Heart left ventricle (tissue), 13 donors: ENCODE measurements around the gene FAXC.

Source experiments
- CTCF ChIP-seq, 12 donors: fragments of 200-600 bp; sonication (generic) in 4 of 12; IDR thresholded peaks; one replicate each; pipeline versions ENCODE4 v1.5.0 to v1.8.0; 2018 to 2022; ENCODE audit warnings: antibody characterized with exemption in 12 of 12, mild to moderate bottlenecking in 5 of 12
- POLR2A ChIP-seq, 2 donors: fragments of 450-650 bp; IDR thresholded peaks; one replicate each; pipeline ENCODE4 v1.6.1; 2017; ENCODE audit warnings: antibody characterized with exemption in 2 of 2, mild to moderate bottlenecking in 2 of 2, moderate library complexity in 2 of 2
- donor health status: ischemic (EF 13 %, LVEDD 7.1; RV severe dilation, severe dysfunction).
- donor health status: DM: no; HTN: yes; CAD: no.
- donor health status: DM: no; HTN: no; CAD: no.
- donor health status: ischemic (EF 25% LVEDD 6.9; RV normal size, moderate dysfunction).
- donor health status: ischemic (EF 25% LVEDD 5.7; RV mildly dilated, moderate dysfunction).
- donor health status: ischemic (EF 35%, LVEDD 5.7; RV mildly dilated, moderate dysfunction).
- donor health status: nonischemic (EF 11% LVEDD 7.7; RV severe dilation, severe dysfunction).
- donor health status: DM: yes; HTN: yes; CAD: no.
- donor health status: PGD.
- donor health status: ischemic (EF 29% LVEDD 5.4; RV normal size, mild dysfunction).
- donor health status: nonischemic (EF 23%, LVEDD 6.1; RV moderate dilation, normal function).

DNA sequence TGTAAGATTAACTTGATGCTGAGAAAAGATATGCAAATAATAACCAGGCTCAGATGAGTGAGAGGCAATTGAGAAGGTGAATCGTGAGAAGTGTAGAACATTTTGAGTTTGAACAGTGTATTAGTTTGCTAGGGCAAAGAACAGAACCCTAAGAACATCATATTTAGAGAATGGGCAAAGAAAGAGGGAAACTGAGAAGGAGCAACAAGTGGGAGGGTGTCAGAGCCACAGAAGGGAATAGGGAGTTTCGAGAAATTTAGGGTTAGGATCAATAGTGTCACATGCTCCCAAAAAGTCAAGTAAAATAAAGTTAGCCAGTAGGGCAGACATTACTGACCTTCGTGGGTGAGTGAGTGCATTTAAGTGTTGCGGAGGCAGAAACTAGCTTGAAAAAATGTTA, 5.5 kb upstream of the FAXC start:
- TF ChIP-seq CTCF (IDR thresholded peaks at IDR 0.05) (no peak), POLR2A (IDR thresholded peaks at IDR 0.05) (no peak)
